AG04450 (cell line): ENCODE results near the gene FILIP1L. TPM values are rescaled to one million over a fixed set of nuclear protein-coding genes. Genes with fewer than 3 reads are reported as not detected.

ENCODE experiments used
- CTCF ChIA-PET: fragments of 300-600, 350-600 bp; formaldehyde crosslinking; extraction: SDS; loops from one replicate; lab custom pipeline; 2022; ENCODE audit warnings: antibody characterized with exemption, inconsistent platforms; lab: Charles Lee
- POLR2A ChIA-PET: fragments of 350-600 bp; formaldehyde crosslinking; extraction: SDS; loops from one replicate; lab custom pipeline; 2021; ENCODE audit warnings: antibody characterized with exemption, inconsistent platforms; lab: Yijun Ruan, JAX
- DNase-seq: peaks from one replicate; pipeline ENCODE4 v3.0.0-alpha.2; 2011; ENCODE audit warnings: low read depth, low spot score
- H3K27ac ChIP-seq: one replicate; pipeline ENCODE4 v1.5.1; 2012; ENCODE audit warnings: low read depth, low read length, control low read depth
- H3K27me3 ChIP-seq: one replicate; pipeline ENCODE4 v1.6.0; 2012; ENCODE audit warnings: low read length; ENCODE audit not compliant: control insufficient read depth, insufficient read depth
- H3K4me3 ChIP-seq: 2 replicates; pipeline ENCODE4 v1.5.1; 2011; ENCODE audit warnings: mild to moderate bottlenecking, low read depth, low read length, control low read depth
- H3K9me3 ChIP-seq: 2 replicates; pipeline ENCODE4 v1.5.1; 2012; ENCODE audit warnings: low read length; ENCODE audit not compliant: control insufficient read depth, insufficient read depth
- polyA plus RNA-seq: library from polyadenylated mRNA; depleted of rRNA; stranded (reverse); fragments of >200 nt; gene quantifications from 2 replicates; pipeline ENCODE4 v1.2.3, GENCODE V29; 2011
- TF ChIP-seq, protein P1 (sequence below): IDR thresholded peaks from 2 replicates; pipeline ENCODE4 v1.5.1; 2011; ENCODE audit warnings: low read depth, low read length, control low read depth, inconsistent platforms

FILIP1L gene
- polyA plus RNA-seq, 1 experiment = 75.5 TPM

DNA sequence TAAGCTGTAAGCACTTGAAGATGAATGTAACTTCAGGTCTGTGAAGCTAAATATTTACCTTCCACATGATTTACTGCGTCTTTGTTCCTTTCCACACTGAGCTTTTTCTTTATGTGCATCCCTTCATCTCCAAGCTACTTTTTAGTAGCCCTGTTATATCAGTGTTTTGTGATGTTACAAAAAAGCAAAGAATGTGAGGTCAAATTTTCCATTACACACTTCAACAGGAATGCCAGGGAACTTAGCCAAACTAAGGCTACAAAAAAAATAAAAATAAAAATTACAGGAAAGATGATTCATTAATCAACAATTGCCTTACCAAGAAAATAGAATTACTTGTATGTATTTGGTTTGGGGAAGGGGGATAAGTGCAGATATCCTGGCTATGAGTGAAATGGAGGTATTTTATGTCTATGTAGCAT is 73.0 kb downstream of the FILIP1L start:
- TF ChIP-seq, protein P1, sequence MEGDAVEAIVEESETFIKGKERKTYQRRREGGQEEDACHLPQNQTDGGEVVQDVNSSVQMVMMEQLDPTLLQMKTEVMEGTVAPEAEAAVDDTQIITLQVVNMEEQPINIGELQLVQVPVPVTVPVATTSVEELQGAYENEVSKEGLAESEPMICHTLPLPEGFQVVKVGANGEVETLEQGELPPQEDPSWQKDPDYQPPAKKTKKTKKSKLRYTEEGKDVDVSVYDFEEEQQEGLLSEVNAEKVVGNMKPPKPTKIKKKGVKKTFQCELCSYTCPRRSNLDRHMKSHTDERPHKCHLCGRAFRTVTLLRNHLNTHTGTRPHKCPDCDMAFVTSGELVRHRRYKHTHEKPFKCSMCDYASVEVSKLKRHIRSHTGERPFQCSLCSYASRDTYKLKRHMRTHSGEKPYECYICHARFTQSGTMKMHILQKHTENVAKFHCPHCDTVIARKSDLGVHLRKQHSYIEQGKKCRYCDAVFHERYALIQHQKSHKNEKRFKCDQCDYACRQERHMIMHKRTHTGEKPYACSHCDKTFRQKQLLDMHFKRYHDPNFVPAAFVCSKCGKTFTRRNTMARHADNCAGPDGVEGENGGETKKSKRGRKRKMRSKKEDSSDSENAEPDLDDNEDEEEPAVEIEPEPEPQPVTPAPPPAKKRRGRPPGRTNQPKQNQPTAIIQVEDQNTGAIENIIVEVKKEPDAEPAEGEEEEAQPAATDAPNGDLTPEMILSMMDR = no peak
- ChIA-PET CTCF (interaction anchor here (1.3 to 4.2 kb wide), 3 partner anchors 190 to 213 kb away, joined by 3 to 19 read pairs (median 14); no protein-coding TSS in a partner anchor), POLR2A (interaction anchor here (0.7 to 1.5 kb wide), 4 partner anchors 38 to 220 kb away, joined by 3 to 5 read pairs (median 4); partner anchors contain the start of gene TBC1D23)
- no peak overlapping the region for H3K4me3 ChIP-seq
- peak overlapping the region; percentile 92 for H3K27ac ChIP-seq
- DNase-seq = peak; percentile 77
- H3K27me3 ChIP-seq = no peaks in the 10 kb centered on the region
- no peaks in the 10 kb centered on the region for H3K9me3 ChIP-seq

DNA sequence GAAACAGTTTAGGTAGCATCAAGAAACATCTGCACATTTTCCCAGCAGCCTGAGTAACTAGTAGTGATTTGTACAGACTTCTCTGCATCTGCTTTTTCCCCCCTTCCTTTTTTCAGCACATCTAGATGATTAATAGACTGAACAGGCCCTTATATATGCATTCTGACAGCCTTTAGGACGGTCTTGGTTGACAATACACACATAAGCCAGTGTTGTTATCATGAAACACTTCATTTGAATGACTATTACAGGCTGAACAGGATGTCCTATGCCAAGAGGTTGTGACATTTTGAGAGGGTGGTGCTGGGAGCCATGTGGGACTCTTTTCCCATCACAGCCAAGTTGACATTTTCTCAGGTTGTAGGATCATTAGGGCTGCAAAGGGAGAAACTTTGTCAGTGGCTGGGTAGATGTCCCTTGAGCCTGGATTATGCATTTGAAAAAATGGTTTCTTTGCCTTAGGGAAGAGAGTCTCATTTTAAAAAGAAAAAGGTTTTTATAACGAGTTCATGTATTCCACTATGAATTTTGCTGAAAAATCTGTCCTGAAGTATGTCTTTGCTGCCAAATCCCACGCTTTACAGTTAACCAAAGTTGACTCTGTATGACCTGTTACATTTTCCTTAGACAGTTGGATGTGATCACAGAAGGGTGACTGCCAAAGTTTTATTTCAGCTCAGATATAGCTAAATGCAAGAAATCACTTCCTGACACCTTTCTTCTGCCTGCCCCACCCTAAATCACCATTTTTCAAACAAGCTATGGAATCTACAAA is 73.7 kb downstream of the FILIP1L start:
- no peak for DNase-seq
- no peak overlapping the region for H3K4me3 ChIP-seq
- TF ChIP-seq, protein P1 = no peak
- ChIA-PET POLR2A (interaction anchor here (1.1 to 1.5 kb wide), 2 partner anchors 140 to 220 kb away, joined by 3 to 5 read pairs; partner anchors contain the start of gene TBC1D23), CTCF (interaction anchor here (2.7 to 4.2 kb wide), 2 partner anchors 197 to 214 kb away, joined by 14 to 19 read pairs; no protein-coding TSS in a partner anchor)
- H3K27ac ChIP-seq = peak overlapping the region; percentile 91
- no peaks in the 10 kb centered on the region for H3K27me3 ChIP-seq
- no peaks in the 10 kb centered on the region for H3K9me3 ChIP-seq

DNA sequence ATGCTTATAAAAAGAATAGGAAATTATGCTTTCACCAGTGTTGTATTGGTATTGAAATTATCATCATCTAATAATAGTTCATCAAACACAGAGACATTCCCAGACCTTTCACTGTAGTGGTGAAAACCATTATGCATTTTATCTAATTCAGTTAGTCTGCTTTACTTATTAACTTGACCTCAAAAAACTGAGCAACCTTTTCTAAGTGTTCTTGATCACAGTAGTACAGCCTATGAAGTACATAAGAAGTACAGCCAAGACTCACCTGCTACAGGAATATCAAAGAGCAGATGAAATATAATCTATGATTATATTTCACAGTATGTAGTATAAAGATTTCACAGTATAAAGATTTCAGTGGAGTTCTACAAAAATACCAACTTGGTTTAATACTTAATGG is 75.2 kb downstream of the FILIP1L start:
- no peaks in the 10 kb centered on the region for H3K27me3 ChIP-seq
- DNase-seq = no peak
- H3K9me3 ChIP-seq = no peaks in the 10 kb centered on the region
- CTCF ChIA-PET = no interaction called here
- no peak overlapping the region for H3K27ac ChIP-seq
- POLR2A ChIA-PET = no interaction called here
- H3K4me3 ChIP-seq = no peak overlapping the region
- TF ChIP-seq, protein P1 = no peak

DNA sequence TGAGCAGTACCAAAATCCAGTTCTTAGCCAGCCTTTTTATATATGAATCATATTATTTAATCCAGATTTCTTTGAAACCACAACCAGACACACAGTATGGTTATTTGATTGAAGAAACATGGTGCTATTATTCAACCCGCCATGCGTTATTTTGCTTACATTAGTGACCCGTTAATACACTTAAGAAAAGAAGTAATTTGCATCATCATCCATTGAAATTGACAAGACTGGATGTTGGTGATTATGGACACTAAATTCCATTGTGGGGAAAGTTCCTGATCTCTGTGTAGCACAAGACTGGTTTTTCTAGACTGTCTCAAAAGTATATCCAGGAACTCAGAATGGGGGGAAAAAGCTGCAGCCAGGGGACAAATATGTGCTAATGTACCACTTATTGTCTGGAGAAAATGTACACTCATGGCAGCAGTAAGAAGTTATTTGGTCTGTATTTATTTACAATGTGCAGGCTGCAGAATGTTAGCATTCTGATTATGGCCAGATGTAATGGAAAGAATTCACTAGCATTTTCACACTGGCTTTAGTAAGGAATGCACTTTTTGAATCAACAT is 80.3 kb downstream of the FILIP1L start:
- CTCF ChIA-PET = interaction anchor here (1.0 to 1.8 kb wide), 2 partner anchors 76 to 221 kb away, joined by 3 to 7 read pairs; no protein-coding TSS in a partner anchor
- no peak overlapping the region for H3K27ac ChIP-seq
- TF ChIP-seq, protein P1 = no peak

More for the DNA sequence above, 80.3 kb downstream of the FILIP1L start:
- POLR2A ChIA-PET = interaction anchor here (1.3 to 2.2 kb wide), 2 partner anchors 9 to 132 kb away, joined by 4 to 6 read pairs; no protein-coding TSS in a partner anchor
- DNase-seq = no peak
- Histone ChIP-seq H3K9me3 (no peaks in the 10 kb centered on the region), H3K4me3 (no peak overlapping the region), H3K27me3 (no peaks in the 10 kb centered on the region)
